ENCODE measurements around the gene NT5M.

NT5M gene

GRCh38 chr17:17315142-17315821, 12.1 kb downstream of the NT5M start:
- no peak for TF ChIP-seq CTCF (IDR thresholded peaks at IDR 0.05; ENCODE audit: low read depth, low read length, missing control alignments)
- no peak for DNase-seq (ENCODE audit: low read depth)

GRCh38 chr17:17320188-17320910, 17.2 kb downstream of the NT5M start:
- no peak overlapping the region for H3K4me3 ChIP-seq (ENCODE audit: low read depth, low read length)
- TF ChIP-seq CTCF (IDR thresholded peaks at IDR 0.05; ENCODE audit: low read depth, low read length, missing control alignments): no peak
- no peak for DNase-seq (ENCODE audit: low read depth)

More at GRCh38 chr17:17315142-17315821, 12.1 kb downstream of the NT5M start:
- no peak overlapping the region for H3K4me3 ChIP-seq (ENCODE audit: low read depth, low read length)

- no peak for TF ChIP-seq CTCF (IDR thresholded peaks at IDR 0.05; ENCODE audit: low read depth, low read length, missing control alignments)
- no peak overlapping the region for H3K4me3 ChIP-seq (ENCODE audit: low read depth, low read length)
- no peak for DNase-seq (ENCODE audit: low read depth)
These were observed 17.7 kb downstream of the NT5M start for GRCh38 chr17:17320911-17321220.

- no peak for TF ChIP-seq CTCF (IDR thresholded peaks at IDR 0.05; ENCODE audit: low read depth, low read length, missing control alignments)
- no peak overlapping the region for H3K4me3 ChIP-seq (ENCODE audit: low read depth, low read length)
- no peak for DNase-seq (ENCODE audit: low read depth)
These were observed 18.3 kb downstream of the NT5M start for GRCh38 chr17:17321356-17322025.

- TF ChIP-seq CTCF (IDR thresholded peaks at IDR 0.05; ENCODE audit: low read depth, low read length, missing control alignments): no peak
- no peak for DNase-seq (ENCODE audit: low read depth)
- no peak overlapping the region for H3K4me3 ChIP-seq (ENCODE audit: low read depth, low read length)
These were observed 19.6 kb downstream of the NT5M start for GRCh38 chr17:17322516-17323510.

- DNase-seq (ENCODE audit: low read depth): no peak
- TF ChIP-seq CTCF (IDR thresholded peaks at IDR 0.05; ENCODE audit: low read depth, low read length, missing control alignments): no peak
- H3K4me3 ChIP-seq (ENCODE audit: low read depth, low read length): no peak overlapping the region
These were observed 21.4 kb downstream of the NT5M start for GRCh38 chr17:17324616-17325015.
